HG03558 (cell line): ENCODE data around the gene SULT1A1.

ENCODE experiments used
- ATAC-seq: cut with Tn5 transposase; IDR thresholded peaks from one replicate; pipeline ENCODE4 v1.9.1; 2021; ENCODE audit warnings: moderate number of reproducible peaks; ENCODE audit not compliant: unreplicated experiment; ENCODE audit errors: extremely low read depth

SULT1A1 gene

GRCh38 chr16:28562199-28562598, 47.6 kb downstream of the SULT1A1 start:
- ATAC-seq, result no peak

- no peak for ATAC-seq
Measured at GRCh38 chr16:28561557-28562187, 48.2 kb downstream of the SULT1A1 start.

- no peak for ATAC-seq
Measured at GRCh38 chr16:28558456-28558855, 51.4 kb downstream of the SULT1A1 start.

GRCh38 chr16:28556914-28557320, 52.9 kb downstream of the SULT1A1 start:
- ATAC-seq, result no peak

- ATAC-seq, result no peak
Measured at GRCh38 chr16:28555561-28555960, 54.3 kb downstream of the SULT1A1 start.
